ENCODE measurements around the gene CEACAM4.

- TF ChIP-seq CTCF (optimal IDR thresholded peaks at IDR 0.05 in 1 of 3, IDR thresholded peaks at IDR 0.05 in 1 of 3, conservative IDR thresholded peaks at IDR 0.05 in 1 of 3; ENCODE audit: extremely low read depth in 1 of 3, insufficient read depth in 2 of 3, low read length in 3 of 3) (no peak), EZH2 (IDR thresholded peaks at IDR 0.05; ENCODE audit: low read length) (no peak)
Observed at GRCh38 chr19:41627966-41628675, 1.2 kb upstream of the CEACAM4 start.

All from keratinocyte (primary cell).